CD4-positive, alpha-beta T cell (primary cell): ENCODE results near the gene KIF25. TPM values are rescaled to one million over a fixed set of nuclear protein-coding genes. Genes with fewer than 3 reads are reported as not detected.

Source experiments
- ATAC-seq: fragments of 200-7000 bp; cut with Tn5 transposase; one replicate; pipeline ENCODE4 v1.10.0; 2022; ENCODE audit warnings: mild to moderate bottlenecking; ENCODE audit not compliant: poor library complexity
- CTCF ChIA-PET: fragments of 350-600 bp; sonication (Branson Sonifier 250); formaldehyde crosslinking; loops from one replicate; lab custom pipeline; 2021; ENCODE audit warnings: antibody characterized with exemption, inconsistent platforms; lab: Charles Lee
- POLR2A ChIA-PET: fragments of 350-600 bp; sonication (Branson Sonifier 250); formaldehyde crosslinking; loops from one replicate; lab custom pipeline; 2021; ENCODE audit warnings: antibody characterized with exemption, inconsistent platforms; lab: Charles Lee
- DNase-seq, 14 experiments: peaks; one replicate each; pipeline ENCODE4 v3.0.0-alpha.2; 2013 to 2020; ENCODE audit warnings: mixed read lengths in 2 of 14
- H3K27ac ChIP-seq, 2 donors: one replicate each; pipeline versions ENCODE4 v1.5.1 to v1.7.0; 2013; ENCODE audit warnings: low read length in 2 of 2, low read depth in 1 of 2, mild to moderate bottlenecking in 1 of 2
- H3K27me3 ChIP-seq, 2 experiments: 1 replicate in 1 of 2; 2 replicates in 1 of 2; pipeline versions ENCODE4 v1.6.1 to v1.7.0; 2013; ENCODE audit warnings: low read length in 2 of 2, control low read depth in 1 of 2, mild to moderate bottlenecking in 1 of 2, moderate library complexity in 1 of 2; ENCODE audit not compliant: insufficient read depth in 2 of 2, control insufficient read depth in 1 of 2
- H3K36me3 ChIP-seq: one replicate; pipeline ENCODE4 v1.6.1; 2013; ENCODE audit warnings: low read length, control low read depth; ENCODE audit not compliant: insufficient read depth
- H3K4me1 ChIP-seq: one replicate; pipeline ENCODE4 v1.6.1; 2013; ENCODE audit warnings: low read length, control low read depth; ENCODE audit not compliant: insufficient read depth
- H3K4me3 ChIP-seq: one replicate; pipeline ENCODE4 v1.5.1; 2013; ENCODE audit warnings: mild to moderate bottlenecking, low read length, moderate library complexity
- H3K9me3 ChIP-seq, 2 experiments: 1 replicate in 1 of 2; 2 replicates in 1 of 2; pipeline versions ENCODE4 v1.6.1 to v1.7.0; 2013; ENCODE audit warnings: low read length in 2 of 2, mild to moderate bottlenecking in 2 of 2, control low read depth in 1 of 2, moderate library complexity in 1 of 2; ENCODE audit not compliant: control insufficient read depth in 1 of 2, insufficient read depth in 1 of 2
- H3K27ac Mint-ChIP-seq: one replicate; pipeline ENCODE4 v1.8.0; 2020; ENCODE audit warnings: mixed read lengths
- H3K27me3 Mint-ChIP-seq: one replicate; pipeline ENCODE4 v1.8.0; 2021; ENCODE audit warnings: mixed read lengths
- H3K36me3 Mint-ChIP-seq: one replicate; pipeline ENCODE4 v1.8.0; 2021; ENCODE audit warnings: low read depth, mixed read lengths
- H3K4me1 Mint-ChIP-seq: one replicate; pipeline ENCODE4 v1.8.0; 2021; ENCODE audit warnings: low read depth, mixed read lengths
- H3K4me3 Mint-ChIP-seq: one replicate; pipeline ENCODE4 v1.8.0; 2020; ENCODE audit warnings: mild to moderate bottlenecking, mixed read lengths
- H3K9me3 Mint-ChIP-seq: one replicate; pipeline ENCODE4 v1.8.0; 2020; ENCODE audit warnings: mixed read lengths
- intact Hi-C, 2 experiments: fragments of 100-400 bp; cut with DNase I in 1 of 2; cut with micrococcal nuclease in 1 of 2; formaldehyde crosslinking; loops; one replicate each; pipeline versions ENCODE4 v1.15.1 to v1.9.0; 2023 to 2025; cut with DNase I, micrococcal nuclease
- total RNA-seq, 174 experiments: library from RNA in 2 of 174; stranded (reverse) in 2 of 174; gene quantifications; one replicate each; pipeline ENCODE4 v1.2.3 and lab custom pipeline; 2021 to 2026
- TF ChIP-seq, protein P1 (sequence below): fragments of 200-600 bp; IDR thresholded peaks from one replicate; pipeline ENCODE4 v1.8.0; 2022; ENCODE audit warnings: antibody characterized with exemption, mild to moderate bottlenecking

The KIF25 gene
- total RNA-seq, 2 experiments from 2014 or later: not detected

DNA sequence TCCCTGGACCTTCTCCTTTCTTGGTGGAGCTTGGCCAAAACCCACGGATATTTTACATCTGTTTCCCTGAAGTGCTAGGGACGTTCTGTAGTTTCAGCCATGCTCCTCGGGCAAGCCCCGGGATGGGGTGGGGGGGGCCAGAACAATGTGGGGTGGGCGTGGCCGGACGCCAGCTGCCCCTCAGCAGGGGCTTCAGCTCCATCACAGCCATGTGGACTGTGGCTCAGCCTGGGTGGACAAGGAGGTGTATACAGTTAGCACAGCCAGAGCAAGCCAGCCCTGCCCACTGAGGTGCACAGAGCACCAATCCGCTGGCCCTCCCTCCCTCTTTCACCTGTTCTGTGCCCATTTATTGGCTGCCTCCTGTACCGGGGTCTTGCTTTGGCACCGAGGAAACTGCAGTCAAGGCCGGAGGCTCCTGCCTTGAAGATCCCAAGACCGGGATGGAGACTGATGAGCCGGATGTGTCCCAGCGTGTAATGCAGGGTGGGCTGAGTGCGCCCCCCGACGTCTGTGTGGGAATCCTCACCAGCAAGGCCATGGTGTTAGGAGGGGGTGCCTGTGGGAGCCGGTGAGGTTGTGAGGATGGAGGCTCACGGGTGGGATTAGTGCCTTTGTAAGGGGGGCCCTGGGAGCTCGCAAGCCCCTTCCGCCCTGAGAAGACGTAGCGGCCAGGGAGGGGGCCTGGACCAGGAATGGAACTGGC is 53.6 kb downstream of the KIF25 start:
- ChIA-PET CTCF (no interaction called here), POLR2A (no interaction called here)
- Histone ChIP-seq H3K4me1 (no peaks in the 10 kb centered on the region), H3K4me3 (no peak overlapping the region), H3K9me3 (peaks cover 0 to 9% of the 10 kb centered on the region in 2 experiments), H3K27me3 (no peaks in the 10 kb centered on the region), H3K27ac (no peak overlapping the region), H3K36me3 (no peaks in the 10 kb centered on the region)
- no peaks in the 10 kb centered on the region for H3K9me3 Mint-ChIP-seq
- no peaks in the 10 kb centered on the region for H3K27me3 Mint-ChIP-seq
- no peak overlapping the region for H3K4me3 Mint-ChIP-seq
- no peaks in the 10 kb centered on the region for H3K4me1 Mint-ChIP-seq
- no peak overlapping the region for H3K27ac Mint-ChIP-seq
- TF ChIP-seq, protein P1, sequence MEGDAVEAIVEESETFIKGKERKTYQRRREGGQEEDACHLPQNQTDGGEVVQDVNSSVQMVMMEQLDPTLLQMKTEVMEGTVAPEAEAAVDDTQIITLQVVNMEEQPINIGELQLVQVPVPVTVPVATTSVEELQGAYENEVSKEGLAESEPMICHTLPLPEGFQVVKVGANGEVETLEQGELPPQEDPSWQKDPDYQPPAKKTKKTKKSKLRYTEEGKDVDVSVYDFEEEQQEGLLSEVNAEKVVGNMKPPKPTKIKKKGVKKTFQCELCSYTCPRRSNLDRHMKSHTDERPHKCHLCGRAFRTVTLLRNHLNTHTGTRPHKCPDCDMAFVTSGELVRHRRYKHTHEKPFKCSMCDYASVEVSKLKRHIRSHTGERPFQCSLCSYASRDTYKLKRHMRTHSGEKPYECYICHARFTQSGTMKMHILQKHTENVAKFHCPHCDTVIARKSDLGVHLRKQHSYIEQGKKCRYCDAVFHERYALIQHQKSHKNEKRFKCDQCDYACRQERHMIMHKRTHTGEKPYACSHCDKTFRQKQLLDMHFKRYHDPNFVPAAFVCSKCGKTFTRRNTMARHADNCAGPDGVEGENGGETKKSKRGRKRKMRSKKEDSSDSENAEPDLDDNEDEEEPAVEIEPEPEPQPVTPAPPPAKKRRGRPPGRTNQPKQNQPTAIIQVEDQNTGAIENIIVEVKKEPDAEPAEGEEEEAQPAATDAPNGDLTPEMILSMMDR: no peak
- no peak for DNase-seq
- intact Hi-C loops: no loop called here
- H3K36me3 Mint-ChIP-seq: no peaks in the 10 kb centered on the region
- ATAC-seq: no peak

GRCh38 chr6:168051648-168052047 is 54.2 kb downstream of the KIF25 start:
- no peaks in the 10 kb centered on the region for H3K9me3 Mint-ChIP-seq

GRCh38 chr6:168052291-168052891 is 54.9 kb downstream of the KIF25 start:
- no peaks in the 10 kb centered on the region for H3K27me3 ChIP-seq
- H3K36me3 ChIP-seq: no peaks in the 10 kb centered on the region
- DNase-seq (no peak), ATAC-seq (no peak)
- H3K36me3 Mint-ChIP-seq: no peaks in the 10 kb centered on the region
- no peaks in the 10 kb centered on the region for H3K4me1 ChIP-seq
- no peaks in the 10 kb centered on the region for H3K27me3 Mint-ChIP-seq
- H3K4me3 ChIP-seq: no peak overlapping the region
- TF ChIP-seq, protein P1: no peak
- H3K4me3 Mint-ChIP-seq: no peak overlapping the region
- intact Hi-C loops: no loop called here
- no peak overlapping the region for H3K27ac Mint-ChIP-seq
- H3K4me1 Mint-ChIP-seq: no peaks in the 10 kb centered on the region
- H3K9me3 ChIP-seq: peaks cover 0 to 9% of the 10 kb centered on the region in 2 experiments
- H3K9me3 Mint-ChIP-seq: no peaks in the 10 kb centered on the region
- POLR2A ChIA-PET: no interaction called here
- H3K27ac ChIP-seq: no peak overlapping the region
- CTCF ChIA-PET: no interaction called here

More at GRCh38 chr6:168051648-168052047, 54.2 kb downstream of the KIF25 start:
- Histone ChIP-seq H3K36me3 (no peaks in the 10 kb centered on the region), H3K4me3 (no peak overlapping the region), H3K27me3 (no peaks in the 10 kb centered on the region), H3K9me3 (peaks cover 0 to 9% of the 10 kb centered on the region in 2 experiments), H3K4me1 (no peaks in the 10 kb centered on the region), H3K27ac (no peak overlapping the region)
- DNase-seq (no peak), ATAC-seq (no peak)
- TF ChIP-seq, protein P1: no peak
- no peaks in the 10 kb centered on the region for H3K27me3 Mint-ChIP-seq
- H3K36me3 Mint-ChIP-seq: no peaks in the 10 kb centered on the region
- no peak overlapping the region for H3K4me3 Mint-ChIP-seq
- H3K4me1 Mint-ChIP-seq: no peaks in the 10 kb centered on the region
- H3K27ac Mint-ChIP-seq: no peak overlapping the region
- intact Hi-C loops: no loop called here
- POLR2A ChIA-PET: no interaction called here
- CTCF ChIA-PET: no interaction called here
